ENCODE measurements around the gene KRTAP10-1.
"Not testable (repeated sequence)": the region's sequence is repeated elsewhere in the genome, so short reads cannot be mapped to it uniquely, and the experiment has no call there.

Gene KRTAP10-1

GRCh38 chr21:44569861-44570517 is 30.0 kb upstream of the KRTAP10-1 start:
- no peak for DNase-seq

GRCh38 chr21:44568667-44569556 is 28.9 kb upstream of the KRTAP10-1 start:
- DNase-seq = peak; percentile 10

- no peak for DNase-seq
These were observed 28.3 kb upstream of the KRTAP10-1 start for GRCh38 chr21:44568261-44568660.

- no peak for DNase-seq
These were observed 27.6 kb upstream of the KRTAP10-1 start for GRCh38 chr21:44567481-44568171.

GRCh38 chr21:44566403-44566802 is 26.4 kb upstream of the KRTAP10-1 start:
- no peak for DNase-seq

GRCh38 chr21:44564886-44565598 is 25.0 kb upstream of the KRTAP10-1 start:
- no peak for DNase-seq

- DNase-seq = no peak
These were observed 24.1 kb upstream of the KRTAP10-1 start for GRCh38 chr21:44564099-44564498.

GRCh38 chr21:44558695-44559094 is 18.7 kb upstream of the KRTAP10-1 start, which contains the start of gene KRTAP10-3:
KRTAP10-3 (minus strand) TSS chr21:44558795; CDS start chr21:44558715, 80 bp downstream.
- no peak for DNase-seq

GRCh38 chr21:44558329-44558675 is 18.3 kb upstream of the KRTAP10-1 start:
- DNase-seq = not testable (repeated sequence)

- no peak for DNase-seq
These were observed 17.7 kb upstream of the KRTAP10-1 start for GRCh38 chr21:44557491-44558328.

- peak; percentile 18 for DNase-seq
These were observed 16.9 kb upstream of the KRTAP10-1 start for GRCh38 chr21:44556879-44557278.

- DNase-seq = no peak
These were observed 15.3 kb upstream of the KRTAP10-1 start for GRCh38 chr21:44555200-44555875.

- no peak for DNase-seq
These were observed 12.7 kb upstream of the KRTAP10-1 start for GRCh38 chr21:44552681-44553080.

- DNase-seq = no peak
These were observed 12.1 kb upstream of the KRTAP10-1 start for GRCh38 chr21:44552136-44552535.

GRCh38 chr21:44551340-44551961 is 11.5 kb upstream of the KRTAP10-1 start, which contains the start of gene KRTAP10-2:
KRTAP10-2 (minus strand) TSS chr21:44551505; CDS start chr21:44551458, 47 bp downstream.
- peak; percentile 27 for DNase-seq

- DNase-seq = no peak
These were observed 10.8 kb upstream of the KRTAP10-1 start for GRCh38 chr21:44550807-44551206.

- not testable (repeated sequence) for DNase-seq
These were observed 10.3 kb upstream of the KRTAP10-1 start for GRCh38 chr21:44550285-44550684.

- DNase-seq = no peak
These were observed 9.7 kb upstream of the KRTAP10-1 start for GRCh38 chr21:44549525-44550211.

GRCh38 chr21:44548922-44549321 is 8.9 kb upstream of the KRTAP10-1 start:
- no peak for DNase-seq

- DNase-seq = no peak
These were observed 8.4 kb upstream of the KRTAP10-1 start for GRCh38 chr21:44548381-44548780.

All from NCI-H1092 (cell line).